ENCODE data around the gene APOE. TPM values are rescaled to one million over a fixed set of nuclear protein-coding genes. Genes with fewer than 3 reads are reported as not detected.
"Not testable (repeated sequence)": the region's sequence is repeated elsewhere in the genome, so short reads cannot be mapped to it uniquely, and the experiment has no call there.

Gene APOE
- total and polyA plus RNA-seq, 7 donors, result 4.9 to 19.0 (median 11.9) TPM

GRCh38 chr19:44907613-44908012, 2.0 kb downstream of the APOE start:
- DNase-seq (no peak), ATAC-seq (no peak)
- intact Hi-C loops (cut with DNase I), result loop anchor here (5.0 to 10.0 kb wide), 2 partner anchors 147 to 150 kb away; no protein-coding TSS in a partner anchor
- peaks cover 0 to 48% (median 18%) of the 10 kb centered on the region in 3 donors for H3K27me3 ChIP-seq (ENCODE audit: insufficient read depth in 3 of 3, low read length in 2 of 3)
- 82 to 86% (median 83%) methylated on average over 12 of the region's 12 CpGs for WGBS, 3 donors
- H3K36me3 ChIP-seq (ENCODE audit: insufficient read depth in 1 of 2, low read depth in 1 of 2), result peaks cover 0 to 5% of the 10 kb centered on the region in 2 donors
- H3K9me3 ChIP-seq, result no peaks in the 10 kb centered on the region
- H3K4me3 ChIP-seq, result no peak overlapping the region
- no peak for TF ChIP-seq CTCF (IDR thresholded peaks at IDR 0.05)
- H3K27ac ChIP-seq, result no peak overlapping the region
- H3K4me1 ChIP-seq, result no peaks in the 10 kb centered on the region

- Histone ChIP-seq H3K9me3 (no peaks in the 10 kb centered on the region), H3K36me3 (ENCODE audit: insufficient read depth in 1 of 2, low read depth in 1 of 2) (no peaks in the 10 kb centered on the region), H3K27me3 (ENCODE audit: insufficient read depth in 3 of 3, low read length in 2 of 3) (peaks cover 0 to 53% (median 18%) of the 10 kb centered on the region in 3 donors), H3K27ac (no peak overlapping the region), H3K4me3 (no peak overlapping the region), H3K4me1 (no peaks in the 10 kb centered on the region)
- intact Hi-C loops (cut with DNase I), result loop anchor here (5.0 to 10.0 kb wide), 2 partner anchors 147 to 149 kb away; no protein-coding TSS in a partner anchor
- ATAC-seq (no peak), DNase-seq (no peak)
- no peak for TF ChIP-seq CTCF (IDR thresholded peaks at IDR 0.05)
- 92 to 94% (median 93%) methylated on average over 43 to 46 of the region's 46 CpGs for WGBS, 3 donors
Observed at GRCh38 chr19:44908074-44908835, 2.7 kb downstream of the APOE start.

- intact Hi-C loops (cut with DNase I), result loop anchor here (5.0 to 10.0 kb wide), 2 partner anchors 146 to 148 kb away; no protein-coding TSS in a partner anchor
- Histone ChIP-seq H3K4me3 (no peak overlapping the region), H3K9me3 (no peaks in the 10 kb centered on the region), H3K27ac (no peak overlapping the region), H3K27me3 (ENCODE audit: insufficient read depth in 3 of 3, low read length in 2 of 3) (peaks cover 0 to 56% (median 18%) of the 10 kb centered on the region in 3 donors), H3K4me1 (no peaks in the 10 kb centered on the region), H3K36me3 (ENCODE audit: insufficient read depth in 1 of 2, low read depth in 1 of 2) (no peaks in the 10 kb centered on the region)
- 89 to 92% (median 91%) methylated on average over 34 to 44 of the region's 44 CpGs for WGBS, 3 donors
- no peak for TF ChIP-seq CTCF (IDR thresholded peaks at IDR 0.05)
- ATAC-seq (no peak), DNase-seq (no peak)
Observed at GRCh38 chr19:44908836-44909261, 3.3 kb downstream of the APOE start.

- Histone ChIP-seq H3K4me1 (no peaks in the 10 kb centered on the region), H3K36me3 (ENCODE audit: insufficient read depth in 1 of 2, low read depth in 1 of 2) (no peaks in the 10 kb centered on the region), H3K27me3 (ENCODE audit: insufficient read depth in 3 of 3, low read length in 2 of 3) (peaks cover 0 to 53% (median 18%) of the 10 kb centered on the region in 3 donors), H3K4me3 (no peak overlapping the region), H3K27ac (no peak overlapping the region), H3K9me3 (no peaks in the 10 kb centered on the region)
- 80 to 89% (median 81%) methylated on average over 5 of the region's 5 CpGs for WGBS, 3 donors
- no peak for TF ChIP-seq CTCF (IDR thresholded peaks at IDR 0.05)
- DNase-seq (no peak), ATAC-seq (no peak)
- intact Hi-C loops (cut with DNase I), result loop anchor here (5.0 to 10.0 kb wide), 2 partner anchors 145 to 148 kb away; no protein-coding TSS in a partner anchor
Observed at GRCh38 chr19:44909775-44910174, 4.2 kb downstream of the APOE start.

GRCh38 chr19:44911896-44912295, 6.3 kb downstream of the APOE start:
- H3K4me3 ChIP-seq; intact Hi-C loops (cut with DNase I); H3K9me3 ChIP-seq; DNase-seq; ATAC-seq; H3K4me1 ChIP-seq; H3K36me3 ChIP-seq (ENCODE audit: insufficient read depth in 1 of 2, low read depth in 1 of 2); H3K27ac ChIP-seq: not testable (repeated sequence)
- WGBS, 3 donors, result 84 to 97% (median 85%) methylated on average over 6 of the region's 6 CpGs
- H3K27me3 ChIP-seq (ENCODE audit: insufficient read depth in 3 of 3, low read length in 2 of 3), result peaks cover 0 to 34% (median 7%) of the 10 kb centered on the region in 3 donors

Data from psoas muscle (tissue), 8 donors.